ENCODE data around the gene BCAT1. TPM values are rescaled to one million over a fixed set of nuclear protein-coding genes. Genes with fewer than 3 reads are reported as not detected.

Gene BCAT1
- polyA plus RNA-seq, 2 donors, result 0.38 to 1.0 TPM

GRCh38 chr12:24772813-24773212, 176.1 kb downstream of the BCAT1 start:
- Histone ChIP-seq H3K27me3 (ENCODE audit: control insufficient read depth in 1 of 2, insufficient read depth in 2 of 2, low read length in 2 of 2) (no peaks in the 10 kb centered on the region), H3K4me3 (ENCODE audit: low read depth in 1 of 2, low read length in 2 of 2) (no peak overlapping the region), H3K27ac (ENCODE audit: low read depth in 2 of 2, low read length in 1 of 2) (no peak overlapping the region), H3K36me3 (ENCODE audit: control insufficient read depth in 2 of 2, insufficient read depth in 2 of 2, low read length in 1 of 2) (no peaks in the 10 kb centered on the region), H3K4me1 (ENCODE audit: control insufficient read depth in 2 of 2, insufficient read depth in 2 of 2, low read length in 1 of 2) (no peaks in the 10 kb centered on the region), H3K9me3 (ENCODE audit: control insufficient read depth in 2 of 2, insufficient read depth in 1 of 2, low read depth in 1 of 2, low read length in 1 of 2) (no peaks in the 10 kb centered on the region)

GRCh38 chr12:24770821-24771220, 178.1 kb downstream of the BCAT1 start:
- H3K27me3 ChIP-seq (ENCODE audit: control insufficient read depth in 1 of 2, insufficient read depth in 2 of 2, low read length in 2 of 2), result no peaks in the 10 kb centered on the region
- WGBS, 2 donors, result 67 to 78% methylated on average over 4 of the region's 4 CpGs
- no peaks in the 10 kb centered on the region for H3K36me3 ChIP-seq (ENCODE audit: control insufficient read depth in 2 of 2, insufficient read depth in 2 of 2, low read length in 1 of 2)
- no peak overlapping the region for H3K4me3 ChIP-seq (ENCODE audit: low read depth in 1 of 2, low read length in 2 of 2)
- H3K9me3 ChIP-seq (ENCODE audit: control insufficient read depth in 2 of 2, insufficient read depth in 1 of 2, low read depth in 1 of 2, low read length in 1 of 2), result no peaks in the 10 kb centered on the region
- no peak overlapping the region for H3K27ac ChIP-seq (ENCODE audit: low read depth in 2 of 2, low read length in 1 of 2)
- H3K4me1 ChIP-seq (ENCODE audit: control insufficient read depth in 2 of 2, insufficient read depth in 2 of 2, low read length in 1 of 2), result no peaks in the 10 kb centered on the region

GRCh38 chr12:24770334-24770733, 178.6 kb downstream of the BCAT1 start:
- no peak overlapping the region for H3K27ac ChIP-seq (ENCODE audit: low read depth in 2 of 2, low read length in 1 of 2)
- H3K4me1 ChIP-seq (ENCODE audit: control insufficient read depth in 2 of 2, insufficient read depth in 2 of 2, low read length in 1 of 2), result no peaks in the 10 kb centered on the region
- WGBS, 2 donors, result 95 to 97% methylated on average over 3 of the region's 3 CpGs

GRCh38 chr12:24769682-24770081, 179.2 kb downstream of the BCAT1 start:
- no peaks in the 10 kb centered on the region for H3K9me3 ChIP-seq (ENCODE audit: control insufficient read depth in 2 of 2, insufficient read depth in 1 of 2, low read depth in 1 of 2, low read length in 1 of 2)
- H3K27ac ChIP-seq (ENCODE audit: low read depth in 2 of 2, low read length in 1 of 2), result no peak overlapping the region
- H3K27me3 ChIP-seq (ENCODE audit: control insufficient read depth in 1 of 2, insufficient read depth in 2 of 2, low read length in 2 of 2), result no peaks in the 10 kb centered on the region
- no peaks in the 10 kb centered on the region for H3K4me1 ChIP-seq (ENCODE audit: control insufficient read depth in 2 of 2, insufficient read depth in 2 of 2, low read length in 1 of 2)
- no peak overlapping the region for H3K4me3 ChIP-seq (ENCODE audit: low read depth in 1 of 2, low read length in 2 of 2)
- WGBS, 2 donors, result 79 to 94% methylated on average over 3 of the region's 3 CpGs
- H3K36me3 ChIP-seq (ENCODE audit: control insufficient read depth in 2 of 2, insufficient read depth in 2 of 2, low read length in 1 of 2), result no peaks in the 10 kb centered on the region

More at GRCh38 chr12:24770334-24770733, 178.6 kb downstream of the BCAT1 start:
- Histone ChIP-seq H3K9me3 (ENCODE audit: control insufficient read depth in 2 of 2, insufficient read depth in 1 of 2, low read depth in 1 of 2, low read length in 1 of 2) (no peaks in the 10 kb centered on the region), H3K4me3 (ENCODE audit: low read depth in 1 of 2, low read length in 2 of 2) (no peak overlapping the region), H3K36me3 (ENCODE audit: control insufficient read depth in 2 of 2, insufficient read depth in 2 of 2, low read length in 1 of 2) (no peaks in the 10 kb centered on the region), H3K27me3 (ENCODE audit: control insufficient read depth in 1 of 2, insufficient read depth in 2 of 2, low read length in 2 of 2) (no peaks in the 10 kb centered on the region)

GRCh38 chr12:24768415-24768814, 180.5 kb downstream of the BCAT1 start:
- H3K4me3 ChIP-seq (ENCODE audit: low read depth in 1 of 2, low read length in 2 of 2), result no peak overlapping the region
- H3K4me1 ChIP-seq (ENCODE audit: control insufficient read depth in 2 of 2, insufficient read depth in 2 of 2, low read length in 1 of 2), result no peaks in the 10 kb centered on the region
- no peaks in the 10 kb centered on the region for H3K27me3 ChIP-seq (ENCODE audit: control insufficient read depth in 1 of 2, insufficient read depth in 2 of 2, low read length in 2 of 2)
- no peaks in the 10 kb centered on the region for H3K36me3 ChIP-seq (ENCODE audit: control insufficient read depth in 2 of 2, insufficient read depth in 2 of 2, low read length in 1 of 2)
- no peak overlapping the region for H3K27ac ChIP-seq (ENCODE audit: low read depth in 2 of 2, low read length in 1 of 2)
- no peaks in the 10 kb centered on the region for H3K9me3 ChIP-seq (ENCODE audit: control insufficient read depth in 2 of 2, insufficient read depth in 1 of 2, low read depth in 1 of 2, low read length in 1 of 2)

- 54 to 67% methylated on average over 1 of the region's 1 CpG for WGBS, 2 donors
- no peak overlapping the region for H3K4me3 ChIP-seq (ENCODE audit: low read depth in 1 of 2, low read length in 2 of 2)
- H3K36me3 ChIP-seq (ENCODE audit: control insufficient read depth in 2 of 2, insufficient read depth in 2 of 2, low read length in 1 of 2), result no peaks in the 10 kb centered on the region
- H3K4me1 ChIP-seq (ENCODE audit: control insufficient read depth in 2 of 2, insufficient read depth in 2 of 2, low read length in 1 of 2), result no peaks in the 10 kb centered on the region
- H3K27ac ChIP-seq (ENCODE audit: low read depth in 2 of 2, low read length in 1 of 2), result no peak overlapping the region
- H3K9me3 ChIP-seq (ENCODE audit: control insufficient read depth in 2 of 2, insufficient read depth in 1 of 2, low read depth in 1 of 2, low read length in 1 of 2), result no peaks in the 10 kb centered on the region
- no peaks in the 10 kb centered on the region for H3K27me3 ChIP-seq (ENCODE audit: control insufficient read depth in 1 of 2, insufficient read depth in 2 of 2, low read length in 2 of 2)
These were observed 181.9 kb downstream of the BCAT1 start for GRCh38 chr12:24767016-24767415.

GRCh38 chr12:24764712-24765111, 184.2 kb downstream of the BCAT1 start:
- Histone ChIP-seq H3K36me3 (ENCODE audit: control insufficient read depth in 2 of 2, insufficient read depth in 2 of 2, low read length in 1 of 2) (no peaks in the 10 kb centered on the region), H3K27me3 (ENCODE audit: control insufficient read depth in 1 of 2, insufficient read depth in 2 of 2, low read length in 2 of 2) (no peaks in the 10 kb centered on the region), H3K9me3 (ENCODE audit: control insufficient read depth in 2 of 2, insufficient read depth in 1 of 2, low read depth in 1 of 2, low read length in 1 of 2) (no peaks in the 10 kb centered on the region), H3K27ac (ENCODE audit: low read depth in 2 of 2, low read length in 1 of 2) (no peak overlapping the region), H3K4me1 (ENCODE audit: control insufficient read depth in 2 of 2, insufficient read depth in 2 of 2, low read length in 1 of 2) (no peaks in the 10 kb centered on the region), H3K4me3 (ENCODE audit: low read depth in 1 of 2, low read length in 2 of 2) (no peak overlapping the region)
- WGBS, 2 donors, result 83 to 88% methylated on average over 1 of the region's 1 CpG

- 66 to 70% methylated on average over 5 of the region's 5 CpGs for WGBS, 2 donors
- no peak overlapping the region for H3K4me3 ChIP-seq (ENCODE audit: low read depth in 1 of 2, low read length in 2 of 2)
- H3K9me3 ChIP-seq (ENCODE audit: control insufficient read depth in 2 of 2, insufficient read depth in 1 of 2, low read depth in 1 of 2, low read length in 1 of 2), result no peaks in the 10 kb centered on the region
- no peaks in the 10 kb centered on the region for H3K4me1 ChIP-seq (ENCODE audit: control insufficient read depth in 2 of 2, insufficient read depth in 2 of 2, low read length in 1 of 2)
- H3K36me3 ChIP-seq (ENCODE audit: control insufficient read depth in 2 of 2, insufficient read depth in 2 of 2, low read length in 1 of 2), result no peaks in the 10 kb centered on the region
- H3K27ac ChIP-seq (ENCODE audit: low read depth in 2 of 2, low read length in 1 of 2), result no peak overlapping the region
- no peaks in the 10 kb centered on the region for H3K27me3 ChIP-seq (ENCODE audit: control insufficient read depth in 1 of 2, insufficient read depth in 2 of 2, low read length in 2 of 2)
These were observed 188.1 kb downstream of the BCAT1 start for GRCh38 chr12:24760606-24761378.

GRCh38 chr12:24760162-24760561, 188.7 kb downstream of the BCAT1 start:
- H3K27me3 ChIP-seq (ENCODE audit: control insufficient read depth in 1 of 2, insufficient read depth in 2 of 2, low read length in 2 of 2), result no peaks in the 10 kb centered on the region
- no peaks in the 10 kb centered on the region for H3K9me3 ChIP-seq (ENCODE audit: control insufficient read depth in 2 of 2, insufficient read depth in 1 of 2, low read depth in 1 of 2, low read length in 1 of 2)
- no peaks in the 10 kb centered on the region for H3K36me3 ChIP-seq (ENCODE audit: control insufficient read depth in 2 of 2, insufficient read depth in 2 of 2, low read length in 1 of 2)
- H3K27ac ChIP-seq (ENCODE audit: low read depth in 2 of 2, low read length in 1 of 2), result no peak overlapping the region
- H3K4me3 ChIP-seq (ENCODE audit: low read depth in 1 of 2, low read length in 2 of 2), result no peak overlapping the region
- no peaks in the 10 kb centered on the region for H3K4me1 ChIP-seq (ENCODE audit: control insufficient read depth in 2 of 2, insufficient read depth in 2 of 2, low read length in 1 of 2)
- 70 to 87% methylated on average over 1 of the region's 1 CpG for WGBS, 2 donors

Data from esophagus (tissue), 2 donors.